GM13976 (cell line): ENCODE results near the gene DIS3L2.
"Not testable (repeated sequence)": the region's sequence is repeated elsewhere in the genome, so short reads cannot be mapped to it uniquely, and the experiment has no call there.

Experiments used
- DNase-seq: peaks from one replicate; pipeline ENCODE4 v3.0.0; 2012; ENCODE audit warnings: low spot score
- CTCF ChIP-seq: IDR thresholded peaks from 2 replicates; pipeline ENCODE4 v1.5.1; 2012; ENCODE audit warnings: borderline replicate concordance, mild to moderate bottlenecking; ENCODE audit not compliant: insufficient read depth; ENCODE audit errors: extremely low read depth, missing control alignments, control extremely low read depth
- in situ Hi-C: fragments of 300-500 bp; cut with MboI; formaldehyde crosslinking; loops from one replicate; pipeline ENCODE4 v1.12.0; 2022; ENCODE audit warnings: low sequenced_read_pairs, mixed read lengths, inconsistent platforms; ENCODE audit not compliant: unreplicated experiment

Gene DIS3L2

GRCh38 chr2:232104076-232104646 lies 142.6 kb downstream of the DIS3L2 start:
- in situ Hi-C loops: no loop called here
- no peak for TF ChIP-seq CTCF
- DNase-seq: no peak

- no peak for TF ChIP-seq CTCF
- DNase-seq: no peak
- in situ Hi-C loops: no loop called here
These were observed 150.0 kb downstream of the DIS3L2 start for GRCh38 chr2:232111551-232111950.

GRCh38 chr2:232113821-232114220 lies 152.3 kb downstream of the DIS3L2 start:
- TF ChIP-seq CTCF: no peak
- in situ Hi-C loops: no loop called here
- no peak for DNase-seq

- in situ Hi-C loops, DNase-seq: not testable (repeated sequence)
These were observed 154.3 kb downstream of the DIS3L2 start for GRCh38 chr2:232115728-232116361.

DNA sequence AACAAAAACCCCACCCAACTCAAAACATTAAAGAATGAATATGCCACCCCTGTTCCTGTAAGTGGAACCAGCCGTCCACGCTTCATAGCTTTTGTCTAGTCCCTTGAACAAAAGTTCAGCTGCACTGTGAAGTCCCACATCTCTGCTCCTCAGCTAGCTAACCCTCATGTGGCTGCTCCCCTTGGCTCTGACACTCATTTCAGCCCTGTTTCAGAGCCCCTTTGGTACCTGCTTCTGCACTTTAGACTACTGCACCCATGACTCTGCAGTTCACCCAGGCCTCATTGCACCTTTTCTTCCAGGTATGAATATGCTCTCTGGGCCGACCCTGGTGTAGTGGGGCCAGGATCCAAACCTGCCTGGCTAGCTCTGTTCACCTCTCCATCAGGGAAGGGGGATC lies 155.3 kb downstream of the DIS3L2 start:
- DNase-seq: no peak
- in situ Hi-C loops: no loop called here
- no peak for TF ChIP-seq CTCF

- no peak for DNase-seq
- in situ Hi-C loops: no loop called here
- no peak for TF ChIP-seq CTCF
These were observed 155.9 kb downstream of the DIS3L2 start for GRCh38 chr2:232117413-232117812.

DNA sequence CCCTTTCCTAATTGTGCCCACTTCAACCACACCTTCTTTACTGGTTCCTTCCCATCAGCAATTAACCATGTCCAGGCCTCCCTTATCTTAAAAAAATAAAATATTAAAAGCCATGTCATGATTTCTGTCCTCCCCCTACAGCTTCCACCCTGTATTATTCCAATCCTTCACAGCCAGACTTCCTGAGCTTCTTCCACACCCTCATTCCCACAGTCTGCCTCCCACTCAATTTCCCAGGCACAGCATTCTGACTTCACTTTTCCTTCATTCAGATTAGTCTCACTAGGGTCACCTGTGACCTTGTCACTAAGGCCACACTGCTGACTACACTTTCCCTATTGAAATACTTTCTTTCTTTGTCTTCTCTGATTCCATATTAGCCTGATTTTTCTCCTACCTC lies 159.4 kb downstream of the DIS3L2 start:
- DNase-seq: no peak
- in situ Hi-C loops: no loop called here
- TF ChIP-seq CTCF: no peak
